Body of pancreas (tissue), 4 donors: ENCODE measurements around the gene SUDS3.

ENCODE experiments used
- POLR2A ChIP-seq, 3 donors: fragments of 450-650 bp; IDR thresholded peaks; one replicate each; pipeline ENCODE4 v1.6.1; 2016; ENCODE audit warnings: antibody characterized with exemption in 3 of 3, mild to moderate bottlenecking in 2 of 3
- TF ChIP-seq, protein P1 (sequence below), 7 experiments: fragments of 450-650 bp in 4 of 7; fragments of 200-600 bp in 3 of 7; sonication (generic) in 3 of 7; IDR thresholded peaks; one replicate each; pipeline ENCODE4 v1.5.1; 2016 to 2019; ENCODE audit warnings: antibody characterized with exemption in 7 of 7

DNA sequence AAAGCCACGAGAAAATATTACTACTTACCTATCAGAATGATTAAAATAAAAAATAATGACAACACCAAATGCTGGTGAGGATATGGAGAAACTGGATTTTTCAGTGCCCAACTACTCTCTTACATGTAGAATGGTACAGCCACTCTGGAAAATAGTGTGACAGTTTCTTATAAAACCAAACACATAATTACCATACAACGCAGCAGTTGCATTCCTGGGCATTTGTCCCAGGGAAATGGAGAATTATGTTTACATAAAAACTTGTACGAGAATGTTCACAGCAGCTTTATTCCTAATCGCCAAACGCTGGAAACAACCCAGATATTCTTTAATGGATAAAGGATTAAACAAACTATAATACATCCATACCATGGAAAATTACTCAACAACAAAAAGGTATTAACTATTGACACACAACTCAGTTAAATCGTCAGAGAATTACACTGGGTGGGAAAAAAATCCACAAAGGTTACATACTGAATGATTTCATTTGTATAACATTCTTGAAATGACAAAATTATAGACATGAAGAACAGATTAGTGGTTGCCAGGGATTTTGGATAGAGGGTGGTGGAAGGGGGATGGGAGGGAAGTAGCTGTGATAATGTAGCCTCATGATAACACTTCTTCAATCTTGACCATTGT lies 39.0 kb upstream of the SUDS3 start:
- TF ChIP-seq, protein P1, sequence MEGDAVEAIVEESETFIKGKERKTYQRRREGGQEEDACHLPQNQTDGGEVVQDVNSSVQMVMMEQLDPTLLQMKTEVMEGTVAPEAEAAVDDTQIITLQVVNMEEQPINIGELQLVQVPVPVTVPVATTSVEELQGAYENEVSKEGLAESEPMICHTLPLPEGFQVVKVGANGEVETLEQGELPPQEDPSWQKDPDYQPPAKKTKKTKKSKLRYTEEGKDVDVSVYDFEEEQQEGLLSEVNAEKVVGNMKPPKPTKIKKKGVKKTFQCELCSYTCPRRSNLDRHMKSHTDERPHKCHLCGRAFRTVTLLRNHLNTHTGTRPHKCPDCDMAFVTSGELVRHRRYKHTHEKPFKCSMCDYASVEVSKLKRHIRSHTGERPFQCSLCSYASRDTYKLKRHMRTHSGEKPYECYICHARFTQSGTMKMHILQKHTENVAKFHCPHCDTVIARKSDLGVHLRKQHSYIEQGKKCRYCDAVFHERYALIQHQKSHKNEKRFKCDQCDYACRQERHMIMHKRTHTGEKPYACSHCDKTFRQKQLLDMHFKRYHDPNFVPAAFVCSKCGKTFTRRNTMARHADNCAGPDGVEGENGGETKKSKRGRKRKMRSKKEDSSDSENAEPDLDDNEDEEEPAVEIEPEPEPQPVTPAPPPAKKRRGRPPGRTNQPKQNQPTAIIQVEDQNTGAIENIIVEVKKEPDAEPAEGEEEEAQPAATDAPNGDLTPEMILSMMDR (IDR thresholded peaks at IDR 0.05) = no peak
- no peak for TF ChIP-seq POLR2A (IDR thresholded peaks at IDR 0.05)
